GM23338 (cell line): ENCODE results near the gene PELI1. TPM values are rescaled to one million over a fixed set of nuclear protein-coding genes. Genes with fewer than 3 reads are reported as not detected.
A peak's percentile ranks its signal among the peaks of the same experiment; 100 is the strongest.

Experiments
- ATAC-seq: fragments of 200-7000 bp; cut with Tn5 transposase; 3 replicates; pipeline ENCODE4 v1.9.1; 2020
- DNase-seq: peaks from one replicate; pipeline ENCODE4 v3.0.0-alpha.2; 2015; ENCODE audit warnings: low spot score
- H2AFZ ChIP-seq: fragments of 200-600 bp; sonication (generic); 2 replicates; pipeline ENCODE4 v1.8.0; 2016; ENCODE audit warnings: antibody characterized with exemption, mild to moderate bottlenecking, moderate library complexity
- H3F3A ChIP-seq: fragments of 200-600 bp; sonication (generic); replicated peaks from 2 replicates; pipeline ENCODE4 v1.8.0; 2017; ENCODE audit warnings: antibody characterized with exemption, mixed run types, low read depth
- H3K27ac ChIP-seq: fragments of 200-600 bp; sonication (generic); 2 replicates; pipeline ENCODE4 v1.6.1; 2016; ENCODE audit warnings: low read depth
- H3K27me3 ChIP-seq: fragments of 200-600 bp; sonication (generic); 2 replicates; pipeline ENCODE4 v1.8.0; 2016; ENCODE audit warnings: mild to moderate bottlenecking, mixed run types, moderate library complexity; ENCODE audit not compliant: insufficient read depth
- H3K36me3 ChIP-seq: fragments of 200-600 bp; sonication (generic); 2 replicates; pipeline ENCODE4 v1.8.0; 2016; ENCODE audit warnings: mild to moderate bottlenecking; ENCODE audit not compliant: insufficient read depth
- H3K4me1 ChIP-seq: fragments of 200-600 bp; sonication (generic); 2 replicates; pipeline ENCODE4 v1.8.0; 2016; ENCODE audit warnings: mild to moderate bottlenecking, moderate library complexity; ENCODE audit not compliant: insufficient read depth
- H3K4me2 ChIP-seq: fragments of 200-600 bp; sonication (generic); 2 replicates; pipeline ENCODE4 v1.7.1; 2017; ENCODE audit warnings: mixed run types
- H3K4me3 ChIP-seq: fragments of 200-600 bp; sonication (generic); 2 replicates; pipeline ENCODE4 v1.6.1; 2016; ENCODE audit warnings: mixed run types
- H3K79me2 ChIP-seq: fragments of 200-600 bp; sonication (generic); replicated peaks from 2 replicates; pipeline ENCODE4 v1.8.0; 2017; ENCODE audit warnings: mild to moderate bottlenecking; ENCODE audit not compliant: insufficient read depth
- H3K9me2 ChIP-seq: fragments of 200-600 bp; sonication (generic); 2 replicates; pipeline ENCODE4 v1.8.0; 2017; ENCODE audit not compliant: insufficient read depth
- H4K20me1 ChIP-seq: fragments of 200-600 bp; sonication (generic); replicated peaks from 2 replicates; pipeline ENCODE4 v1.8.0; 2017; ENCODE audit warnings: mild to moderate bottlenecking; ENCODE audit not compliant: insufficient read depth
- H3K27ac Mint-ChIP-seq: 2 replicates; pipeline ENCODE4 v1.8.0; 2020; ENCODE audit warnings: inconsistent platforms, mild to moderate bottlenecking, moderate library complexity, mixed read lengths
- H3K27me3 Mint-ChIP-seq: 3 replicates; pipeline ENCODE4 v1.8.0; 2022; ENCODE audit warnings: low read depth, mild to moderate bottlenecking, moderate library complexity, mixed read lengths, inconsistent platforms; ENCODE audit not compliant: insufficient read depth, poor library complexity
- H3K36me3 Mint-ChIP-seq: 3 replicates; pipeline ENCODE4 v1.8.0; 2021; ENCODE audit warnings: low read depth, mild to moderate bottlenecking, inconsistent platforms, moderate library complexity, mixed read lengths
- H3K4me1 Mint-ChIP-seq: 3 replicates; pipeline ENCODE4 v1.8.0; 2020; ENCODE audit warnings: mild to moderate bottlenecking, inconsistent platforms, mixed read lengths
- H3K4me3 Mint-ChIP-seq: 3 replicates; pipeline ENCODE4 v1.8.0; 2021; ENCODE audit warnings: moderate library complexity, mild to moderate bottlenecking, inconsistent platforms, mixed read lengths
- H3K9me3 Mint-ChIP-seq: 3 replicates; pipeline ENCODE4 v1.8.0; 2020; ENCODE audit warnings: moderate library complexity, mild to moderate bottlenecking, inconsistent platforms, mixed read lengths
- CREB1 ChIP-seq: fragments of 250-450 bp; sonication (Bioruptor Pico); IDR thresholded peaks from 2 replicates; pipeline ENCODE4 v1.5.0; 2020; ENCODE audit warnings: low read depth, mild to moderate bottlenecking, moderate library complexity
- CTCF ChIP-seq, 2 experiments: fragments of 200-600 bp in 1 of 2; sonication (generic) in 1 of 2; conservative IDR thresholded peaks; 2 replicates each; pipeline versions ENCODE4 v1.5.1 to v1.6.1; 2016 to 2017; ENCODE audit warnings: antibody characterized with exemption in 2 of 2, low read depth in 2 of 2, mild to moderate bottlenecking in 2 of 2, moderate library complexity in 1 of 2
- ETS1 ChIP-seq: IDR thresholded peaks from 2 replicates; pipeline ENCODE4 v1.6.1; 2016; ENCODE audit warnings: antibody characterized with exemption
- EZH2 ChIP-seq: fragments of 200-600 bp; sonication (generic); IDR thresholded peaks from one replicate; pipeline ENCODE4 v1.8.0; 2017; ENCODE audit warnings: antibody characterized with exemption, mild to moderate bottlenecking, low read depth; ENCODE audit not compliant: unreplicated experiment
- EZH2phosphoT487 ChIP-seq: fragments of 200-600 bp; sonication (generic); IDR thresholded peaks from one replicate; pipeline ENCODE4 v1.8.1; 2018; ENCODE audit warnings: antibody characterized with exemption; ENCODE audit not compliant: unreplicated experiment
- JUNB ChIP-seq: IDR thresholded peaks from one replicate; pipeline ENCODE4 v1.6.1; 2016; ENCODE audit warnings: antibody characterized with exemption; ENCODE audit not compliant: unreplicated experiment
- NANOG ChIP-seq: IDR thresholded peaks from 2 replicates; pipeline ENCODE4 v1.6.1; 2016; ENCODE audit warnings: antibody characterized with exemption, borderline replicate concordance
- POLR2AphosphoS5 ChIP-seq: IDR thresholded peaks from 2 replicates; pipeline ENCODE4 v1.6.1; 2016; ENCODE audit warnings: antibody characterized with exemption, low read depth
- REST ChIP-seq: IDR thresholded peaks from one replicate; pipeline ENCODE4 v1.6.1; 2018; ENCODE audit warnings: antibody characterized with exemption; ENCODE audit not compliant: unreplicated experiment
- STAT1 ChIP-seq: IDR thresholded peaks from one replicate; pipeline ENCODE4 v1.6.1; 2016; ENCODE audit warnings: antibody characterized with exemption; ENCODE audit not compliant: unreplicated experiment
- ZNF114 ChIP-seq: fragments of 250-450 bp; sonication (Bioruptor Pico); IDR thresholded peaks from 2 replicates; pipeline ENCODE4 v1.5.0; 2020; ENCODE audit warnings: mild to moderate bottlenecking, moderate library complexity
- ZNF331 ChIP-seq: fragments of 250-450 bp; sonication (Bioruptor Pico); IDR thresholded peaks from 2 replicates; pipeline ENCODE4 v1.5.0; 2020; ENCODE audit warnings: low read depth, mild to moderate bottlenecking, moderate library complexity
- polyA plus RNA-seq: library from polyadenylated mRNA; unstranded; fragments of >200 nt; fragmentation: Nextera tagmentation; extraction: Ambion mirVana; gene quantifications from 2 replicates; pipeline ENCODE4 v1.2.1, GENCODE V29; 2016
- total RNA-seq: library from RNA; depleted of rRNA; stranded (reverse); fragments of >200 nt; shearing (Covaris generic); gene quantifications from 2 replicates; pipeline ENCODE4 v1.2.3, GENCODE V29; 2014

Gene PELI1
- total and polyA plus RNA-seq, 2 experiments from 2014 or later, result 32.4 to 61.8 TPM

- Histone ChIP-seq H2AFZ (no peak overlapping the region), H3K36me3 (peaks cover 9% of the 10 kb centered on the region; the same call in 1 of the 2 replicates), H3F3A (no peaks in the 10 kb centered on the region), H3K9me2 (no peaks in the 10 kb centered on the region), H3K4me1 (no peaks in the 10 kb centered on the region; the same call in 1 of the 2 replicates), H3K4me2 (no peak overlapping the region), H4K20me1 (peaks cover 10% of the 10 kb centered on the region), H3K27ac (peak overlapping the region; percentile 41), H3K27me3 (no peaks in the 10 kb centered on the region), H3K79me2 (peaks cover 48% of the 10 kb centered on the region), H3K4me3 (no peak overlapping the region)
- DNase-seq (no peak), ATAC-seq (no peak)
- no peaks in the 10 kb centered on the region for H3K9me3 Mint-ChIP-seq
- TF ChIP-seq NANOG, result no peak
- no peak for TF ChIP-seq ZNF114 (CRISPR knock-in tag)
- H3K36me3 Mint-ChIP-seq, result peaks cover 41% of the 10 kb centered on the region
- H3K4me3 Mint-ChIP-seq, result no peak overlapping the region
- H3K27me3 Mint-ChIP-seq, result no peaks in the 10 kb centered on the region
- no peak overlapping the region for H3K27ac Mint-ChIP-seq
- H3K4me1 Mint-ChIP-seq, result peaks cover 3% of the 10 kb centered on the region; the same call in 1 of the 3 replicates
These were observed 37.7 kb downstream of the PELI1 start for GRCh38 chr2:64106481-64106880.

GRCh38 chr2:64105670-64106461 lies 38.4 kb downstream of the PELI1 start:
- Mint-ChIP-seq H3K4me3 (no peak overlapping the region), H3K36me3 (peaks cover 41% of the 10 kb centered on the region), H3K27me3 (no peaks in the 10 kb centered on the region), H3K27ac (no peak overlapping the region), H3K9me3 (no peaks in the 10 kb centered on the region), H3K4me1 (peaks cover 3% of the 10 kb centered on the region; the same call in 1 of the 3 replicates)
- H3K9me2 ChIP-seq, result no peaks in the 10 kb centered on the region
- no peak overlapping the region for H2AFZ ChIP-seq
- peaks cover 9% of the 10 kb centered on the region; the same call in 1 of the 2 replicates for H3K36me3 ChIP-seq
- H3K27ac ChIP-seq, result peak overlapping the region; percentile 41
- H3K79me2 ChIP-seq, result peaks cover 42% of the 10 kb centered on the region
- no peak for DNase-seq
- H4K20me1 ChIP-seq, result peaks cover 7% of the 10 kb centered on the region
- H3K27me3 ChIP-seq, result no peaks in the 10 kb centered on the region
- no peak overlapping the region for H3K4me2 ChIP-seq
- no peaks in the 10 kb centered on the region for H3F3A ChIP-seq
- H3K4me1 ChIP-seq, result no peaks in the 10 kb centered on the region; the same call in 1 of the 2 replicates
- H3K4me3 ChIP-seq, result no peak overlapping the region
- ATAC-seq, result no peak
- TF ChIP-seq POLR2AphosphoS5 (no peak), ZNF331 (CRISPR knock-in tag) (no peak), STAT1 (no peak), EZH2phosphoT487 (no peak), REST (no peak), NANOG (no peak), CREB1 (CRISPR knock-in tag) (no peak), ETS1 (no peak), EZH2 (no peak), JUNB (no peak), ZNF114 (CRISPR knock-in tag) (no peak), CTCF (conservative IDR thresholded peaks at IDR 0.05; ENCODE audit: low read depth in 2 of 2) (no peak)
